Mesothelial cell of epicardium (in vitro differentiated cells): Measurements from ENCODE around the gene MS4A15. TPM values are rescaled to one million over a fixed set of nuclear protein-coding genes. Genes with fewer than 3 reads are reported as not detected.

ENCODE experiments used
- DNase-seq, 2 experiments: peaks; one replicate each; pipeline ENCODE4 v3.0.0; 2021; ENCODE audit warnings: low spot score in 2 of 2; ENCODE audit not compliant: unreplicated experiment in 2 of 2
- H3K27ac Mint-ChIP-seq: 2 replicates; pipeline ENCODE4 v1.8.0; 2021; ENCODE audit warnings: mixed read lengths
- H3K27me3 Mint-ChIP-seq: 2 replicates; pipeline ENCODE4 v1.8.0; 2021; ENCODE audit warnings: low read depth, mixed read lengths
- H3K36me3 Mint-ChIP-seq: 2 replicates; pipeline ENCODE4 v1.8.0; 2021; ENCODE audit warnings: mixed read lengths
- H3K4me1 Mint-ChIP-seq: 2 replicates; pipeline ENCODE4 v1.8.0; 2021; ENCODE audit warnings: mixed read lengths
- H3K4me3 Mint-ChIP-seq: 2 replicates; pipeline ENCODE4 v1.8.0; 2021; ENCODE audit warnings: mild to moderate bottlenecking, moderate library complexity, mixed read lengths
- H3K9me3 Mint-ChIP-seq: 2 replicates; pipeline ENCODE4 v1.8.0; 2021; ENCODE audit warnings: mixed read lengths
- CTCF ChIP-seq: fragments of 200-600 bp; sonication (generic); IDR thresholded peaks from one replicate; pipeline ENCODE4 v1.5.0; 2021; ENCODE audit warnings: antibody characterized with exemption; ENCODE audit not compliant: unreplicated experiment
- total RNA-seq: library from RNA; stranded (reverse); gene quantifications from 3 replicates; pipeline ENCODE4 v1.2.1, GENCODE V29; 2021

MS4A15 gene
- total RNA-seq, 1 donor from 2014 or later: 0.13 TPM

- no peaks in the 10 kb centered on the region for H3K36me3 Mint-ChIP-seq
- no peak for DNase-seq
- no peaks in the 10 kb centered on the region for H3K9me3 Mint-ChIP-seq
- no peak overlapping the region for H3K27ac Mint-ChIP-seq
- no peak for TF ChIP-seq CTCF
- H3K4me1 Mint-ChIP-seq: peaks cover 12% of the 10 kb centered on the region
- no peaks in the 10 kb centered on the region for H3K27me3 Mint-ChIP-seq
- H3K4me3 Mint-ChIP-seq: no peak overlapping the region
Measured at GRCh38 chr11:60783911-60784310, 27.2 kb downstream of the MS4A15 start.

GRCh38 chr11:60785136-60785535 lies 28.5 kb downstream of the MS4A15 start, which contains the start of gene MS4A10:
Gene MS4A10 (plus strand): TSS chr11:60785333. CDS start chr11:60790336, 5,003 bp downstream.
- Mint-ChIP-seq H3K27ac (no peak within 1 kb of the TSS), H3K4me3 (no peak within 1 kb of the TSS), H3K36me3 (no peaks in the 10 kb centered on the region), H3K9me3 (no peaks in the 10 kb centered on the region), H3K27me3 (no peaks in the 10 kb centered on the region), H3K4me1 (peaks cover 12% of the 10 kb centered on the region)
- no peak for DNase-seq
- no peak for TF ChIP-seq CTCF

- DNase-seq: no peak
- Mint-ChIP-seq H3K27ac (no peak overlapping the region), H3K9me3 (no peaks in the 10 kb centered on the region), H3K36me3 (no peaks in the 10 kb centered on the region), H3K27me3 (no peaks in the 10 kb centered on the region), H3K4me1 (peaks cover 12% of the 10 kb centered on the region), H3K4me3 (no peak overlapping the region)
- TF ChIP-seq CTCF: no peak
Measured at GRCh38 chr11:60785806-60786361, 29.2 kb downstream of the MS4A15 start.

- no peaks in the 10 kb centered on the region for H3K36me3 Mint-ChIP-seq
- H3K4me1 Mint-ChIP-seq: peaks cover 12% of the 10 kb centered on the region
- H3K27ac Mint-ChIP-seq: no peak overlapping the region
- no peak for TF ChIP-seq CTCF
- H3K27me3 Mint-ChIP-seq: peaks cover 4% of the 10 kb centered on the region
- peaks cover 5% of the 10 kb centered on the region for H3K9me3 Mint-ChIP-seq
- DNase-seq: no peak
- no peak overlapping the region for H3K4me3 Mint-ChIP-seq
Measured at GRCh38 chr11:60786811-60787567, 30.3 kb downstream of the MS4A15 start.

GRCh38 chr11:60788401-60789125 lies 31.9 kb downstream of the MS4A15 start:
- DNase-seq: no peak
- H3K36me3 Mint-ChIP-seq: no peaks in the 10 kb centered on the region
- peaks cover 14% of the 10 kb centered on the region for H3K27me3 Mint-ChIP-seq
- no peak for TF ChIP-seq CTCF
- no peak overlapping the region for H3K4me3 Mint-ChIP-seq
- H3K4me1 Mint-ChIP-seq: peaks cover 12% of the 10 kb centered on the region
- peaks cover 13% of the 10 kb centered on the region for H3K9me3 Mint-ChIP-seq
- H3K27ac Mint-ChIP-seq: no peak overlapping the region
